GM13977 (cell line): ENCODE measurements around the gene FARS2.

Experiments used
- DNase-seq: peaks from one replicate; pipeline ENCODE4 v3.0.0; 2012; ENCODE audit warnings: low spot score
- in situ Hi-C: fragments of 300-500 bp; cut with MboI; formaldehyde crosslinking; loops from one replicate; pipeline ENCODE4 v1.12.0; 2022; ENCODE audit warnings: low sequenced_read_pairs, low pct_unique_long_range_greater_than_20kb, mixed read lengths, inconsistent platforms; ENCODE audit not compliant: unreplicated experiment
- TF ChIP-seq, protein P1 (sequence below): IDR thresholded peaks from 2 replicates; pipeline ENCODE4 v1.5.1; 2012; ENCODE audit warnings: mild to moderate bottlenecking, control low read depth; ENCODE audit not compliant: insufficient read depth; ENCODE audit errors: extremely low read depth, missing control alignments

Gene FARS2

DNA sequence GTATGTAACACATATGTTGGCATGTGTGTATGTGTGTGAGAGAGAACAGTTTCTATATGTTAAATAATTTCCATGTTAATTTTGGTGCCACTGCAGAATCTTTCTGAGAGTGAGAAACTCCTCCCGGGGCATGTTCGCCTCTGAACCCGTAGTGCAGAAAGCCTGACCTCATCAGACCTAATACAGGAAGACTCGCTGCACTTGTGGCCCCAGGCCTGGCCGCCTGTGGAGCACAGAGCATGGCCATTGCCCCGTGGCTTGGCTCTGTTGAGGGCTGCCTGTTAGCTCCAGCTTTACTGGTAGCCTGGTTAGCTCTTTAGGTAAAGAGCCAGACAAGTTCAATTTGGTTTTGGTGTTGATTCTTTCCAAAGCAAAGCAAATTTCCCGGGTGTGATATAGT, 25.5 kb downstream of the FARS2 start:
- no peak for DNase-seq
- TF ChIP-seq, protein P1, sequence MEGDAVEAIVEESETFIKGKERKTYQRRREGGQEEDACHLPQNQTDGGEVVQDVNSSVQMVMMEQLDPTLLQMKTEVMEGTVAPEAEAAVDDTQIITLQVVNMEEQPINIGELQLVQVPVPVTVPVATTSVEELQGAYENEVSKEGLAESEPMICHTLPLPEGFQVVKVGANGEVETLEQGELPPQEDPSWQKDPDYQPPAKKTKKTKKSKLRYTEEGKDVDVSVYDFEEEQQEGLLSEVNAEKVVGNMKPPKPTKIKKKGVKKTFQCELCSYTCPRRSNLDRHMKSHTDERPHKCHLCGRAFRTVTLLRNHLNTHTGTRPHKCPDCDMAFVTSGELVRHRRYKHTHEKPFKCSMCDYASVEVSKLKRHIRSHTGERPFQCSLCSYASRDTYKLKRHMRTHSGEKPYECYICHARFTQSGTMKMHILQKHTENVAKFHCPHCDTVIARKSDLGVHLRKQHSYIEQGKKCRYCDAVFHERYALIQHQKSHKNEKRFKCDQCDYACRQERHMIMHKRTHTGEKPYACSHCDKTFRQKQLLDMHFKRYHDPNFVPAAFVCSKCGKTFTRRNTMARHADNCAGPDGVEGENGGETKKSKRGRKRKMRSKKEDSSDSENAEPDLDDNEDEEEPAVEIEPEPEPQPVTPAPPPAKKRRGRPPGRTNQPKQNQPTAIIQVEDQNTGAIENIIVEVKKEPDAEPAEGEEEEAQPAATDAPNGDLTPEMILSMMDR = no peak
- in situ Hi-C loops = no loop called here

DNA sequence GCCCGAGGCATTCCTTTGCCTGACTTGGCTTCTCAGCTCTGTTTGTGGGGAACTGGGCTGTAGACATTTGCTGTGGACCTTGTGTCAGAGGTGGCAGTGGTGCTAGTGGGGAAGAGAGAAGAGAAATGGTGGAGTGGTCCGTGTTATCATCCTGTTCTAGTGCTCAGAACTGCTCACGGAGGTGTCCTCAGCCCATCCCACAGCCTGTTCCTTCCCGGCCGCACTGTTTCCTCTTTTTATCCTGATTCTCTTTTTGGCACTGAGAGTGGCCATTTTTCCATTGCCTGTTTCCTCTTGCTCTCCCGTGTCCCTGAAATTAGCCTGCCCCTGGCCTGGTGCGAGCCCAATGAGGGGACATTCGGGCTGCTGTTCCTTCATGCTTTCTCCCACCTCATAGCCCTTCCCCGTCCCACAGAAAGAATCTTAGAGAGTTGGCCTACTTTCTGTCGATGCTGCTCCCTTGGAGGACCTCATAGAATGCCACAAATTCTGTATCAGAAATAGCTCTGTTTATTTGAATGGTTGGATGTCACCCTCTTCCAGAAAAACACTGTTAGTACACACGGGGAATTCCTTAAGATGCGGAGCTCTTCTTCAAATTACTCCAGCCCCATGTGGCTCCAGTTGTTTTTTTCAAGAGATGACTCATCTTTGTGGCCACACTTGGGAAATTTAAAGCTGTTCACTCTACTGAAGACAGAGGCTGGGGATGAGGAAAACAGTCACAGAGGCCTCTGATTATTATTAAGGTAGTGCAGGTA, 26.1 kb downstream of the FARS2 start:
- DNase-seq = no peak
- TF ChIP-seq, protein P1 = no peak
- in situ Hi-C loops = no loop called here

DNA sequence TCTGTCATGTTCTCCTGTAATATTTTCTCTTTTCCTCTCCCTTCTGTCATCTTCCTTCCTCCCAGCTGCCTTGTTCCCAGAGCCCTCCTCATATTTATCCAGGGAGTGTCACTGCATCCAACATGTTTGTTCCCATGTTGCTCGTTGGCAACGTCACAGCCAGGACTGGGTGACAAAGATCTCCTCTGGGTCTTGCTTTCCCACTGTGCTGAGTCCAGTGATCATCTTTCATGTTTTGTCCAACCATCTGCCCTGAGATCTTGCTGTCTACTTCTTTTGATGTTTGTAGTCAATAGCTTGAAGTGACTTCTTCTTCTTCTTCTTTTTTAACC, 26.6 kb downstream of the FARS2 start:
- DNase-seq = no peak
- in situ Hi-C loops = no loop called here
- TF ChIP-seq, protein P1 = no peak

DNA sequence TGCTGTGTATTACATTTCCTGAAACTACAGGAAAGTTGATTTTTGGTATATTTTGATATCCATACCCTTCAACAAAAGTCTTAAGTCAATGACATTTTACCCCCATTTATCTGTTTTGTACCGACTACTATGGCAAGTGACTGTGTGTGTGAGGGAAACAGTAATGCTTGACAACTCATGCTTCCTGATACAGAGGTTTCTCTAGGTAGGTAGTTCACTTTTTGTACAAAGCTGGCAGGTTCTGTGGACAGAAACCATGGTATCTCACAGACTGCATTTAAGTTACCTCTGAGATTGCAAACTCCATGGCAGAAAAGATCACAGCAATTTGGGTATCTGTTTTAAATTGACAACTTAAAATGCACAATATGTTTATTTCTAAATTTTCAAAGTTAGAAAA, 28.8 kb downstream of the FARS2 start:
- in situ Hi-C loops = no loop called here
- DNase-seq = no peak
- TF ChIP-seq, protein P1 = no peak

DNA sequence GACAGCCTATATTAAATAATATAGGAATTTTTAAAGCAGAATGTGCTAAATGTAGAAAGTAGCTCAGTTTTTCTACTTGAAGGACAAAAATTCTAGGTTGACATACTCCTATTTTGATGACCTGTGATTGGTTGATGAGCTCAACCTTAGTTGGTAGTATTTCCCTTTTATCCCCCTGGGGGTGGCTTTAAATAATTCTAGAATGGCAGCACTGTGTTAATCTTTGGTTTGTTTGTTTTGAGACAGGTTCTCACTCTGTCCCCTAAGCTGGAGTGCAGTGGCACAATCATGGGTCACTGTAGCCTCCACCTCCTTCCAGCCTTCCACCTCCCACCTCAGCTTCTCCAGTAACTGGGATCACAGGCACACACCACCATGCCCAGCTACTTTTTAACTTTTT, 29.2 kb downstream of the FARS2 start:
- DNase-seq = no peak
- in situ Hi-C loops = no loop called here
- TF ChIP-seq, protein P1 = no peak

DNA sequence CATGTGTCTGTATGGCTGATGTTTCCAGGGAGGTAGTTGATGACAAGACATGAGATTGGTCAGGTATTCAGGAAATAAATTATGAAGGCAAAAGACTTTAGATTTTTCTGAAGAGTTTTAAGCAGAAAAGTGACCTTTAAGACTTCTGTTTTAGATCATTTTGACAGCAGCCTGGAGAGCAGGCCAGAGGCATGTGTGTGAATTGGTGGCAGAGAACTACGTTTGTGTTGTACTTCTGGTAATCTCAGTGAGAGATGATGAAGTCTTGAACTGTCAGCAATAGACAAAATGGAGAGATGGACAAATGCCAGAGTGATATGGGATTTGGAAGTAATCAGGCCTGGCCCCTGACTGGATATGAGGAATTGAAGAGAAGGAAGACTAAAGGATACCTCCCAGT, 30.8 kb downstream of the FARS2 start:
- in situ Hi-C loops = no loop called here
- DNase-seq = no peak
- TF ChIP-seq, protein P1 = no peak
